Measurements from ENCODE around the gene CHN1.

DNA sequence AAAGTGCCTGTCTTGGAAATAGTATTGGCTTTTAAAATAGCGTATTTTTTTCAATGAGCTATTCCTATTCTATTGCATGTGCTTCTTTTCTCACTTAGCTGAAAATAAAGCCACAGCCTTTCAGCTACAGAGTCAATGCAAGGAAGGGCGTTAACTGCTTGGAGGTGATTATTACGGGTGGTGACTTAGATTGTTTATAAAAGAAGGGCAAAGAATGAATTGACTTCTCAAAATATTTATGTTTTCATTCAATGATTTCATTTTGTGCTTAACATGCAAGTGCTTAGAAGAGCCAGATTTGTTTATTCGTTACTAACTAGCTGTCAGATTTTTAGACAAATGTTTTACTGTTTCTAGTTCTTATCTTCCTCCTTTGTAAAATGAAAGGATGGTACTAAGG is 2.8 kb upstream of the CHN1 start:
- no peak for TF ChIP-seq EZH2phosphoT487 (IDR thresholded peaks at IDR 0.05; ENCODE audit: borderline replicate concordance, low read length)
- TF ChIP-seq, protein P1, sequence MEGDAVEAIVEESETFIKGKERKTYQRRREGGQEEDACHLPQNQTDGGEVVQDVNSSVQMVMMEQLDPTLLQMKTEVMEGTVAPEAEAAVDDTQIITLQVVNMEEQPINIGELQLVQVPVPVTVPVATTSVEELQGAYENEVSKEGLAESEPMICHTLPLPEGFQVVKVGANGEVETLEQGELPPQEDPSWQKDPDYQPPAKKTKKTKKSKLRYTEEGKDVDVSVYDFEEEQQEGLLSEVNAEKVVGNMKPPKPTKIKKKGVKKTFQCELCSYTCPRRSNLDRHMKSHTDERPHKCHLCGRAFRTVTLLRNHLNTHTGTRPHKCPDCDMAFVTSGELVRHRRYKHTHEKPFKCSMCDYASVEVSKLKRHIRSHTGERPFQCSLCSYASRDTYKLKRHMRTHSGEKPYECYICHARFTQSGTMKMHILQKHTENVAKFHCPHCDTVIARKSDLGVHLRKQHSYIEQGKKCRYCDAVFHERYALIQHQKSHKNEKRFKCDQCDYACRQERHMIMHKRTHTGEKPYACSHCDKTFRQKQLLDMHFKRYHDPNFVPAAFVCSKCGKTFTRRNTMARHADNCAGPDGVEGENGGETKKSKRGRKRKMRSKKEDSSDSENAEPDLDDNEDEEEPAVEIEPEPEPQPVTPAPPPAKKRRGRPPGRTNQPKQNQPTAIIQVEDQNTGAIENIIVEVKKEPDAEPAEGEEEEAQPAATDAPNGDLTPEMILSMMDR (IDR thresholded peaks at IDR 0.05; ENCODE audit: low read depth, low read length, poor library complexity, severe bottlenecking): no peak
